Naive B cell (primary cell): ENCODE measurements around the gene DIP2A. TPM values are rescaled to one million over a fixed set of nuclear protein-coding genes. Genes with fewer than 3 reads are reported as not detected.
"Not testable (repeated sequence)": the region's sequence is repeated elsewhere in the genome, so short reads cannot be mapped to it uniquely, and the experiment has no call there.

Source experiments
- ATAC-seq, 2 donors: fragments of 150-1000 bp; cut with Tn5 transposase; 2 replicates each; pipeline ENCODE4 v1.10.0; 2021; ENCODE audit warnings: low read depth in 2 of 2, mild to moderate bottlenecking in 2 of 2, moderate library complexity in 2 of 2
- DNase-seq: peaks from one replicate; pipeline ENCODE4 v3.0.0; 2022
- H3K27ac Mint-ChIP-seq, 6 donors: one replicate each; pipeline ENCODE4 v1.8.0; 2020 to 2022; ENCODE audit warnings: mild to moderate bottlenecking in 6 of 6, mixed read lengths in 6 of 6, moderate library complexity in 5 of 6, inconsistent platforms in 2 of 6
- H3K27me3 Mint-ChIP-seq, 3 donors: one replicate each; pipeline ENCODE4 v1.8.0; 2021 to 2022; ENCODE audit warnings: mixed read lengths in 3 of 3, mild to moderate bottlenecking in 1 of 3
- H3K36me3 Mint-ChIP-seq, 2 donors: one replicate each; pipeline ENCODE4 v1.8.0; 2020 to 2022; ENCODE audit warnings: mixed read lengths in 2 of 2, inconsistent platforms in 1 of 2, mild to moderate bottlenecking in 1 of 2
- H3K4me1 Mint-ChIP-seq, 3 donors: one replicate each; pipeline ENCODE4 v1.8.0; 2020 to 2022; ENCODE audit warnings: mixed read lengths in 3 of 3, inconsistent platforms in 1 of 3, mild to moderate bottlenecking in 1 of 3, moderate library complexity in 1 of 3
- H3K4me3 Mint-ChIP-seq, 8 donors: one replicate each; pipeline ENCODE4 v1.8.0; 2020 to 2022; ENCODE audit warnings: mild to moderate bottlenecking in 8 of 8, mixed read lengths in 8 of 8, moderate library complexity in 8 of 8, inconsistent platforms in 2 of 8
- H3K9me3 Mint-ChIP-seq, 7 donors: one replicate each; pipeline ENCODE4 v1.8.0; 2020 to 2022; ENCODE audit warnings: mixed read lengths in 7 of 7, mild to moderate bottlenecking in 5 of 7, inconsistent platforms in 2 of 7, moderate library complexity in 1 of 7
- polyA plus RNA-seq, 6 donors: library from polyadenylated mRNA; unstranded; fragments of 300-500 nt; fragmentation: Illumina TruSeq; gene quantifications; one replicate each; pipeline ENCODE4 v1.2.3, GENCODE V29; 2021; ENCODE audit warnings: low read depth in 6 of 6

DIP2A gene
- polyA plus RNA-seq, 6 donors from 2014 or later, result 0.34 to 12.4 (median 7.3) TPM

- Mint-ChIP-seq H3K27me3 (no peaks in the 10 kb centered on the region), H3K9me3 (no peaks in the 10 kb centered on the region), H3K4me1 (peaks cover 10 to 43% (median 40%) of the 10 kb centered on the region in 3 donors), H3K27ac (peak overlapping the region in 4 of 6 donors; percentile 62 to 94 (median 85)), H3K36me3 (no peaks in the 10 kb centered on the region), H3K4me3 (peak overlapping the region; percentile 87 to 96 (median 91))
- no peak for ATAC-seq
- no peak for DNase-seq
Measured at GRCh38 chr21:46459356-46460112, 843 bp downstream of the DIP2A start.

- Mint-ChIP-seq H3K9me3 (no peaks in the 10 kb centered on the region), H3K36me3 (no peaks in the 10 kb centered on the region), H3K27me3 (no peaks in the 10 kb centered on the region), H3K4me3 (peak overlapping the region in 1 of 8 donors; percentile 55), H3K27ac (peak overlapping the region in 1 of 6 donors; percentile 70), H3K4me1 (peaks cover 6 to 28% (median 25%) of the 10 kb centered on the region in 3 donors)
- no peak for DNase-seq
- no peak for ATAC-seq
Measured at GRCh38 chr21:46461909-46462308, 3.2 kb downstream of the DIP2A start.

DNA sequence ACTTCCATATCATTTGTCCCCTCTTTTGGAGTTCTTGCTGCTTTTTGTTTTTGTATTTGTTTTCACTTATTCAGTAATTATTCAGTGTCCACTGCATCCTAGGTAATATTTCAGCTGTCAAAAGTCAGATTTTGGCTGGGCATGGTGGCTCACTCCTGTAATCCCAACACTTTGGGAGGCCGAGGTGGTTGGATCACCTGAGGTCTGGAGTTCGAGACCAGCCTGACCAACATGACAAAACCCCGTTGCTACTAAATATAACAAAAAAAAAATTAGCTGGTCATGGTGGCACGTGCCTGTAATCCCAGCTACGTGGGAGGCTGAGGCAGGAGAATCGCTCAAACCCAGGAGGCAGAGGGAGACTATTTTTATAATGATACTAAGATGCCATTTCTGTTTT is 6.5 kb downstream of the DIP2A start:
- Mint-ChIP-seq H3K4me1 (peaks cover 0 to 15% (median 8%) of the 10 kb centered on the region in 3 donors), H3K27ac (peak overlapping the region in 3 of 6 donors; percentile 23 to 63 (median 30))
- not testable (repeated sequence) for H3K9me3 Mint-ChIP-seq, H3K27me3 Mint-ChIP-seq, H3K36me3 Mint-ChIP-seq, H3K4me3 Mint-ChIP-seq, ATAC-seq, DNase-seq

- Mint-ChIP-seq H3K27ac (no peak overlapping the region), H3K27me3 (no peaks in the 10 kb centered on the region), H3K36me3 (no peaks in the 10 kb centered on the region), H3K9me3 (no peaks in the 10 kb centered on the region), H3K4me3 (no peak overlapping the region), H3K4me1 (peaks cover 0 to 15% (median 3%) of the 10 kb centered on the region in 3 donors)
- DNase-seq (no peak), ATAC-seq (no peak)
Measured at GRCh38 chr21:46465651-46466050, 7.0 kb downstream of the DIP2A start.

- Mint-ChIP-seq H3K4me1 (peaks cover 6 to 22% (median 19%) of the 10 kb centered on the region in 3 donors), H3K27me3 (no peaks in the 10 kb centered on the region), H3K4me3 (peak overlapping the region in 1 of 8 donors; percentile 61), H3K9me3 (no peaks in the 10 kb centered on the region), H3K36me3 (no peaks in the 10 kb centered on the region), H3K27ac (no peak overlapping the region)
- ATAC-seq (no peak), DNase-seq (no peak)
Measured at GRCh38 chr21:46468108-46468774, 9.6 kb downstream of the DIP2A start.

DNA sequence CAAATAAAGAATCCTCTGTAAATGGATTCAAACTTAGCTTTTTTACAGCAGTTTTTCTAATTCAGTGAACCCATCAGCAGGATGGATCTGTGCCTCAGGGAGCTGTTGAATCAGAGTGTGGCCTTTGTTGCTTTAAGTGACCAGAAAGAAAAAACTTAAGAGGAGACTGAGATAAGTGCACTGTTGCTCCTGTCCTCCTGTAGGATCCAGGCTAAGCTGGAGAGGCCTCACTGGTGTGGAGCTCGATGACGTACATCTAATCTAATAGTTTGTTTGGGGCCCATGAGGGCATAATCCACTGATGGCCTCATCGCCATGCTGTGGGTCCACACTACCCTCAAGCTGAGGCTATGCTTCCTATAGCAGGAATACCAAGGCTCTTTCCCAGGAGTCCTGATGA is 10.6 kb downstream of the DIP2A start:
- Mint-ChIP-seq H3K9me3 (no peaks in the 10 kb centered on the region), H3K36me3 (no peaks in the 10 kb centered on the region), H3K27me3 (no peaks in the 10 kb centered on the region), H3K4me3 (no peak overlapping the region), H3K4me1 (peaks cover 12 to 25% (median 24%) of the 10 kb centered on the region in 3 donors), H3K27ac (peak overlapping the region in 2 of 6 donors; percentile 39 to 72)
- DNase-seq (no peak), ATAC-seq (no peak)

DNA sequence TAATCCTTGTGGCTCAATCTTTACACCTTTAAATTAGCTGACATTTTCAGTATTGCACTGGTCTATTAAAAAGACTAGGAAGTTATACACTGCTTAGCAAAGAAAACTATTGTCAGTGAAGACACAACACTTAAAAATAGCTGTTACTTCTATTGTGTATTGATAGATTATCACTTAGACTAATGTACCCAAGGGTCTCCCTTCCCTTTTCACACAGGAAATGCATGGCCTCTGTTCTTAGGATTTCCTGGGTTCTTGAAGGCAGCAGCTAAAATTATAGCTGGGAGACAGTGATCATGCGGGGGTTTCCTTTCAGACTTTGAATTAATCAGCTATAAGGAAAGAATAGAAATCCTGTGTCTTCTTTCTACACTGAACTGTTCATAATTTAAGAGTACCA is 12.8 kb downstream of the DIP2A start:
- Mint-ChIP-seq H3K27ac (peak overlapping the region in 1 of 6 donors; percentile 60), H3K4me3 (no peak overlapping the region), H3K4me1 (peaks cover 18 to 32% (median 28%) of the 10 kb centered on the region in 3 donors), H3K27me3 (no peaks in the 10 kb centered on the region), H3K9me3 (peaks cover 0 to 4% (median 0%) of the 10 kb centered on the region in 7 donors), H3K36me3 (peaks cover 0 to 6% of the 10 kb centered on the region in 2 donors)
- DNase-seq, result no peak
- ATAC-seq, result no peak

- Mint-ChIP-seq H3K27me3 (no peaks in the 10 kb centered on the region), H3K27ac (peak overlapping the region in 4 of 6 donors; percentile 6 to 89 (median 24)), H3K4me3 (peak overlapping the region in 3 of 8 donors; percentile 6 to 57 (median 31)), H3K36me3 (peaks cover 0 to 11% of the 10 kb centered on the region in 2 donors), H3K9me3 (peaks cover 0 to 4% (median 0%) of the 10 kb centered on the region in 7 donors), H3K4me1 (peaks cover 18 to 32% (median 32%) of the 10 kb centered on the region in 3 donors)
- DNase-seq (no peak), ATAC-seq (peak; percentile 58 to 77)
Measured at GRCh38 chr21:46472246-46472645, 13.6 kb downstream of the DIP2A start.

- Mint-ChIP-seq H3K36me3 (peaks cover 4 to 11% of the 10 kb centered on the region in 2 donors), H3K27me3 (no peaks in the 10 kb centered on the region), H3K27ac (peak overlapping the region in 2 of 6 donors; percentile 2 to 72), H3K4me3 (peak overlapping the region in 1 of 8 donors; percentile 21), H3K9me3 (peaks cover 0 to 4% (median 0%) of the 10 kb centered on the region in 7 donors), H3K4me1 (peaks cover 18 to 32% (median 32%) of the 10 kb centered on the region in 3 donors)
- DNase-seq (no peak), ATAC-seq (no peak)
Measured at GRCh38 chr21:46474382-46474781, 15.7 kb downstream of the DIP2A start.

- H3K36me3 Mint-ChIP-seq, result peaks cover 4 to 11% of the 10 kb centered on the region in 2 donors
- H3K27me3 Mint-ChIP-seq, result no peaks in the 10 kb centered on the region
- no peak overlapping the region for H3K27ac Mint-ChIP-seq
- peaks cover 0 to 4% (median 0%) of the 10 kb centered on the region in 7 donors for H3K9me3 Mint-ChIP-seq
- H3K4me3 Mint-ChIP-seq, result no peak overlapping the region
- no peak for ATAC-seq
- H3K4me1 Mint-ChIP-seq, result peaks cover 18 to 32% (median 32%) of the 10 kb centered on the region in 3 donors
- no peak for DNase-seq
Measured at GRCh38 chr21:46475296-46475695, 16.6 kb downstream of the DIP2A start.

DNA sequence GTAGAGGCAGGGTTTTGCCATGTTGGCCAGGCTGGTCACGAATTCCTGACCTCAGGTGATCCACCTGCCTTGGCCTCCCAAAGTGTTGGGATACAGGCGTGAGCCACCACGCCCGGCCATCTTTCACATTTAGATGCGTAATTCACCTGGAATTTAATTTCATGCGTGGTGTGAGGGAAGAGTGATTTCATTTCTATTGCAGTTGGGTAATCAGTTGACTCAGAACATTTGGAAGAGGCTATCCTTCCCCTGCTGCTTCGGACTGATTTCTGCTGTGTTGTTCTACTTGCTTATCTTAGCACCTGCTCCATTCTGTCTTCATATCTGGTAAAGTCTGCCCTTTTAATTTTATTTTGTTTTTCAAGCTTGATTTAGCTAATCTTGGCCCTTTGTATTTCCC is 19.1 kb downstream of the DIP2A start:
- Mint-ChIP-seq H3K27ac (no peak overlapping the region), H3K9me3 (peaks cover 0 to 4% (median 0%) of the 10 kb centered on the region in 7 donors), H3K4me1 (peaks cover 16 to 19% (median 18%) of the 10 kb centered on the region in 3 donors), H3K4me3 (no peak overlapping the region), H3K36me3 (peaks cover 4 to 11% of the 10 kb centered on the region in 2 donors), H3K27me3 (no peaks in the 10 kb centered on the region)
- ATAC-seq (no peak), DNase-seq (no peak)

DNA sequence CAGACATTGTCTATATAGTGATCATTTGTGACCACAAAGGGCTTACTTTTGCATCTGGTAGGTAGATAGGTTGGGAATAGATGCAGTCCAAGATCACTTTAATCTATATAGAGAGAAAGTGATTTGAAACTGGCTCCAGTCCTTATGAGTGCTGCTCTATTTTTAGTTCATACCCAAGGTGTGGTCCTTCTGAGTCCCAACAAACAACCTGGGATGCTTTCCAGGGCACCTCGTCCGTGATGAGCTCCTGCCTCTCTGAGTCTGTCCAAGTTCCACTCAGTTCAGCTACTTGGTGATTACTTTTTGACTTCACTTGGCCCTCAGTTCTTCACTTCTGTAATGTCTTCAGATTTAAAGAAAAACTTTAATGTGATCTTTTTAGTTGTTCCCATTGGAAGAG is 20.2 kb downstream of the DIP2A start:
- peaks cover 0 to 4% (median 0%) of the 10 kb centered on the region in 7 donors for H3K9me3 Mint-ChIP-seq

GRCh38 chr21:46480466-46480865 is 21.8 kb downstream of the DIP2A start:
- peaks cover 0 to 4% (median 0%) of the 10 kb centered on the region in 7 donors for H3K9me3 Mint-ChIP-seq
- peaks cover 11 to 13% of the 10 kb centered on the region in 2 donors for H3K36me3 Mint-ChIP-seq
- H3K27me3 Mint-ChIP-seq, result no peaks in the 10 kb centered on the region
- no peak overlapping the region for H3K27ac Mint-ChIP-seq
- ATAC-seq, result no peak
- no peak for DNase-seq
- peaks cover 8 to 17% (median 14%) of the 10 kb centered on the region in 3 donors for H3K4me1 Mint-ChIP-seq
- no peak overlapping the region for H3K4me3 Mint-ChIP-seq

More for the DNA sequence above, 20.2 kb downstream of the DIP2A start:
- peaks cover 4 to 11% of the 10 kb centered on the region in 2 donors for H3K36me3 Mint-ChIP-seq
- no peak overlapping the region for H3K4me3 Mint-ChIP-seq
- H3K27ac Mint-ChIP-seq, result no peak overlapping the region
- H3K4me1 Mint-ChIP-seq, result peaks cover 19 to 24% (median 22%) of the 10 kb centered on the region in 3 donors
- no peak for DNase-seq
- no peaks in the 10 kb centered on the region for H3K27me3 Mint-ChIP-seq
- ATAC-seq, result no peak
